GM10248 (cell line): ENCODE data around the gene KCNQ1.

ENCODE experiments used
- CTCF ChIA-PET: fragments of 300-600 bp; sonication (Branson Sonifier 250); formaldehyde crosslinking; extraction: SDS; loops from one replicate; lab custom pipeline; 2021; ENCODE audit warnings: antibody characterized with exemption; lab: Yijun Ruan, JAX
- POLR2A ChIA-PET: fragments of 350-650 bp; sonication (Branson Sonifier 250); formaldehyde crosslinking; extraction: SDS; loops from one replicate; lab custom pipeline; 2020; ENCODE audit warnings: antibody characterized with exemption; lab: Yijun Ruan, JAX
- DNase-seq: peaks from one replicate; pipeline ENCODE4 v3.0.0; 2012; ENCODE audit errors: extremely low spot score
- CTCF ChIP-seq: IDR thresholded peaks from 2 replicates; pipeline ENCODE4 v1.5.1; 2012; ENCODE audit warnings: mild to moderate bottlenecking, low read depth; ENCODE audit errors: extremely low read depth, missing control alignments, control extremely low read depth

KCNQ1 gene

GRCh38 chr11:2898366-2899079 lies 453.7 kb downstream of the KCNQ1 start:
- no peak for TF ChIP-seq CTCF
- ChIA-PET POLR2A (no interaction called here), CTCF (interaction anchor here (0.6 to 1.9 kb wide), 5 partner anchors 9 to 367 kb away, joined by 3 to 15 read pairs (median 5); no protein-coding TSS in a partner anchor)
- DNase-seq: no peak
